ENCODE measurements around the gene STX1B.
A peak's percentile ranks its signal among the peaks of the same experiment; 100 is the strongest.

Gene STX1B

GRCh38 chr16:30995927-30996323 is 14.5 kb downstream of the STX1B start:
- DNase-seq: no peak

DNA sequence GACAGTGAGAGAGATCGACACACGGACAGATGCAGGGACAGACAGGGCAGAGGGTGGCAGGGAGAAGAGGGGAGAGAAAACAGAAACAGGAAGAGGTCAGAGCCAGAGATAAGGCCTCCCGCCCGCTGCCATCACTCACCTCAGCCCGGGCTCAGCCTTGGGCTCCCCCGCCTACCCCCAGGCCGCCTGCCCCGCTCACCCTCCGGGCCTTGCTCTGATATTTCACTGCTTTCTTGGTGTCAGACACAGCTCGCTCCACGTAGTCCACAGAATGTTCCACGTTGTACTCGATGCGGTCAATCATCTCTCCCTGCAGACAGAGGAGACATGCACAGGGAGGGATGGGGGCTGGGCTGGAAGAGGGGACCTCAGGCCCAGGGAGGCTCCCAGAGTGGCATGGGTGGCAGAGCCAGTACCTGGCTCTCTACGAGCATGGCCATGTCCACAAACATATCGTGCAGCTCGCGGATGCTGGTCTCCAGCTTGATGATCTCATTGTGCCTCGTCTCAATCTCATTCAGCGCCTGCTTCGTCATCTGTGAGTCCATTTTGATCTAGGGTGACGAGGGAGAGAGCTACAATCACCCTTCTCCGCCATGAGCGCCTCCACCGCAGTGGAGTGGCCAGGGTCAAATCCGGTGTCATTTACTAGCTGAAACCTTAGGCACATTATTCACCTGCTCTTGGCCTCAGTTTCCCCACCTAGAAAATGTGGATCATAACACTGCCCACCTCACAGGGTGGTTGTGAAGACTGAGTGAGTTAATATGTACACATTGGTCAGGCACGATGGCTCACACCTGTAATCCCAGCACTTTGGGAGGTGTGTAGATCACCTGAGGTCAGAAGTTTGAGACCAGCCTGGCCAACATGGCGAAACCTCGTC is 17.3 kb downstream of the STX1B start:
- DNase-seq: no peak

- no peak for DNase-seq
Measured at GRCh38 chr16:30992276-30992780, 18.1 kb downstream of the STX1B start.

DNA sequence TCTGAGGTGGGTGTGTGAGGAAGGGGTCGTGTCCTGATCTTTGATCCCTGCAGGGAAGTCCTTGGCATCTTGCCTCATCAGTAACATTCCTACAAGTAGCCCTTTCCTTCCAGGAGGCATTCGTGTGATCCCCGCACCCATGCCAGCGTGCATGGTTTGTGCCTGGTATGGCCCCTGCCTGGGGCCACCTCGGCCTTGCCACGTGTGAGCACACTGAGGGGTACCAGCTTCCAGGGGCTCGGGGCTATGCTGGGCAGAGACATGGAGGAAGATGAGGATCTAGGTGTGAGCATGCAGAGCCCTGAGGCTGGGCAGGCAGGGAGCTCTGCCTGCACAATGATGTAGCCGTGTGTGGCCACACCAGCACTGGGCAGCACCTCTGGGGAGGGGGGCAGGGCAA is 19.4 kb downstream of the STX1B start:
- DNase-seq: no peak

DNA sequence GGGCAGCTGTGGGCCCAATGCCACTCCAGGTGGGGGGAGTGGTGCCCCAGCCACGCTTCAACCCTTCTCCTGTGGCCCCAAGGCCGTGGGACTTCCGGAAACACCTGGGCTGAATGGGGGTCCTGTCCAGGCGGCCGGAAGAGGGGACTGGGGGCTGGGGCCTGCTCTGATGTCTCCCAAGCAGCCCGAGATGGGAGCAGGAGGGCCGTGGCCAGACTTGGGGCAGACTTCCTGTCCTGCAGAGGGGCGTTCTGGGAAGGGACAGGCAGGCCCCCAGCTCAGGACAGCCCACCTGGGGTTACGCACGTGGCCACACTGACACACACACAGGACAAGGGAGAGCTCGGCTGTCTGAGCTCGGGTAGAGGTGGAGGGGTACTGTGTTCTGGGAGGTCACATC is 20.3 kb downstream of the STX1B start:
- no peak for DNase-seq

GRCh38 chr16:30989469-30990047 is 20.9 kb downstream of the STX1B start:
- DNase-seq: no peak

- no peak for DNase-seq
Measured at GRCh38 chr16:30987581-30988190, 22.8 kb downstream of the STX1B start.

DNA sequence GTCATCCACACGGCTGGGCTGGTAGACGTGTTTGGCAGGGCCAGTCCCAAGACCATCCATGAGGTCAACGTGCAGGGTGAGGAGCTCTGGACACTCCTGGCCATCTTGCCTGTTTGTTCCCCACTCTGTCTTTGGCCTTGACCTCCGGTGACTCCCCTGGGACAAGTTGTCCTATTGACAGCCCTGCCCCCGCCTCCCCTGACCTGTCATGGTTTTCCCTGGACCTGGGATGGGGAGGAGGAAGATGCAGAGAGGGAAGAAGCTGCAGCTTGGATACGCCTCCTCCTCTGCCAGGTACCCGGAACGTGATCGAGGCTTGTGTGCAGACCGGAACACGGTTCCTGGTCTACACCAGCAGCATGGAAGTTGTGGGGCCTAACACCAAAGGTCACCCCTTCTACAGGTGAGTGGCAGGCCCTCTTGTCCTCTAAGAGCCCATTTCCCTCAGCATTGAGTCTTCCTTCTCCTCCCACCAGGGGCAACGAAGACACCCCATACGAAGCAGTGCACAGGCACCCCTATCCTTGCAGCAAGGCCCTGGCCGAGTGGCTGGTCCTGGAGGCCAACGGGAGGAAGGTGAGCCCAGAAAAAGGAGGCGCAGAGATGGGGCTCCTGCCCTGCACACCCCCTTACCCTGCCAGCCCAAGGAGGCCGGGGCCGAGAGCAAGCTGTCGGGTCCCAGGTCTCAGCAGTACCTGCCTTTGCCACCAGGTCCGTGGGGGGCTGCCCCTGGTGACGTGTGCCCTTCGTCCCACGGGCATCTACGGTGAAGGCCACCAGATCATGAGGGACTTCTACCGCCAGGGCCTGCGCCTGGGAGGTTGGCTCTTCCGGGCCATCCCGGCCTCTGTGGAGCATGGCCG is 24.1 kb downstream of the STX1B start:
- no peak for DNase-seq

DNA sequence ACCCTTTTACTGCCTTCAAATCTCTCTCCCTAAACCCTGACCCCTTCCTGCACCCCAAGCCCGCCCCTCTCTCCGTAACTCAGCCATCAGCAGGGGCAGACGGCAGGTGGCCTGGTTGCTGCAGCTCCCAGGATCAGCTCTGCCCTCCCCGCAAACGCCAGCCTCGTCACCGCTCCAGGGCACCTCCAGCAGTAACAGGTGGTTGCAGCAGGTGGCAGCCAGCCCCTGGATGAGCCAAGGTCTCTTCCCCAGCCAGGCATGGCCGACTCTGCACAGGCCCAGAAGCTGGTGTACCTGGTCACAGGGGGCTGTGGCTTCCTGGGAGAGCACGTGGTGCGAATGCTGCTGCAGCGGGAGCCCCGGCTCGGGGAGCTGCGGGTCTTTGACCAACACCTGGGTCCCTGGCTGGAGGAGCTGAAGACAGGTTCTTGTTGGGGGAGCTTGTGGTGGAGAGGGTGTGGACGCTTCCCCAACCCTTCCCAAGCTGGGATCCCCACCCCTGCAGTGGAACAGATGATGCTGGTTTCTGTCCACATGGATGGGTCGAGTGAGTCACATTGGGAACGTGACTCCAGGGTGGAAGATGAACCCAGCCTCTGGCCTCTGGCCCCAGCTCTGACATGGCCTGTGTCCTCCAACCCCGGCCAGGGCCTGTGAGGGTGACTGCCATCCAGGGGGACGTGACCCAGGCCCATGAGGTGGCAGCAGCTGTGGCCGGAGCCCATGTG is 24.9 kb downstream of the STX1B start:
- DNase-seq: no peak

DNA sequence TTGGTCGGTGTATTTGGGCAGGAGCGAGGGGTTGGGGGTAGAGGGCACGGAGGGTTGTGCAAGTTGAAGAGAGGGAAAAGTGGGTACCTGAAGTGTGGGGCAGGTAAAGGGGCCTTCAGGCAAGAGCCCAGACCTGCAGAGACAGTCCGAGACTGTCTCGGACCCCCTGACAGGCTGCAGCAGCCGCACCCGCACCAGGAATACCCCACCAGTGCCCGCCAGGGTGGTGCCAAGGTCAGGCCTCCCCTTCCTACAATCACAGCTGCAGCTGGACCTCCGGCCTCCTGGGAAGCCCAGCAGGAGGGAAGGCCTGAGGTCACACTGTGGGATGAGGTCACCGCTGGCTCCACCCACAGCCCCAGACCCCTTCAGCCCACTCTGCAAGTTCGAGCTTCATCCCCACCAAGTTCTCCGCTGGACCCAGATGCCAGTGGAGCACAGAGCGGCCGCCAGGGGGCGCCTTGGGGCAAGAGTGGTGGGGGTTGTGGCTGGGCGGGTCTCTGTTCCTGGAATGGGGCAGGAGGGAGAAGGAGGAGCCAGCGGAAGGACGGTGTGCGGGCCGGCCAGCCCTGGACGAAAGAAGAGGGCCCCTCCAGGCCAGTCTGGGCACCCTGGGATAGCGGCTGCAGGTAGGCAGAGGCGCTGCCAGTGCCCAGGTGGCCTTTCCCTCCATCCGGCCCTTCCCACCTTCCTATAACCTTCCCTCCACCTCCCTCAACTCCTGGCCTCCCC is 25.6 kb downstream of the STX1B start, which contains the start of gene HSD3B7:
Gene HSD3B7 (plus strand): TSS at position 539 of the 732 bp plus-strand sequence. CDS start 452 bp downstream, outside the sequence.
- DNase-seq: peak; percentile 84

DNA sequence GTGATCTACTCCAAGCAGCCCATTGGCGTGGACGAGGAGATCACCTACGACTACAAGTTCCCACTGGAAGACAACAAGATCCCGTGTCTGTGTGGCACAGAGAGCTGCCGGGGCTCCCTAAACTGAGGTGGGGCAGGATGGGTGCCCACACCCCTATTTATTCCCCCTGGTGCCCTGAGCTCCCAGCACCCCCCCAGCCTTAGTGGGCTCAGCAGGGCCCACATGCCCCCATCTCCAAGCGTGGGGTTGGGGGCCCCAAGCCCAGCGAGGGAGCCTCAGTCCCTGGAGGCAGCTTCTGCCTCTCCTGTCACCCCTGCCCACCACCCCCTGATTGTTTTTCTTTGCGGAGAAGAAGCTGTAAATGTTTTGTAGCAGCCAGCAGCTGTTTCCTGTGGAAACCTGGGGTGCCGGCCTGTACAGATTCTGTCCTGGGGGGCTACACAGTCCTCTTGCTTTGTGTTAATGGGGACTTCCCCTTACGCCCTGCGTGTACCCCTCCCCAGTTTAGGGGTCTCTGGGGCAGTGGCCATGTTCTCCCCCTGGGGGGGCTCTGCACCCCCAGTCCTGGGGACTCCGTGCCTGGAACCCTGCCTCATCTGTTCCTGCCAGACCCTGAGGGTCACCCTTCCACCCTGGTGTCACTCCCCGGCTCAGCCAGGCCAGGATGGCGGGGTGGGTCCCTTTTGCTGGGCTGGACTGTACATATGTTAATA is 26.4 kb downstream of the STX1B start:
- DNase-seq: no peak

DNA sequence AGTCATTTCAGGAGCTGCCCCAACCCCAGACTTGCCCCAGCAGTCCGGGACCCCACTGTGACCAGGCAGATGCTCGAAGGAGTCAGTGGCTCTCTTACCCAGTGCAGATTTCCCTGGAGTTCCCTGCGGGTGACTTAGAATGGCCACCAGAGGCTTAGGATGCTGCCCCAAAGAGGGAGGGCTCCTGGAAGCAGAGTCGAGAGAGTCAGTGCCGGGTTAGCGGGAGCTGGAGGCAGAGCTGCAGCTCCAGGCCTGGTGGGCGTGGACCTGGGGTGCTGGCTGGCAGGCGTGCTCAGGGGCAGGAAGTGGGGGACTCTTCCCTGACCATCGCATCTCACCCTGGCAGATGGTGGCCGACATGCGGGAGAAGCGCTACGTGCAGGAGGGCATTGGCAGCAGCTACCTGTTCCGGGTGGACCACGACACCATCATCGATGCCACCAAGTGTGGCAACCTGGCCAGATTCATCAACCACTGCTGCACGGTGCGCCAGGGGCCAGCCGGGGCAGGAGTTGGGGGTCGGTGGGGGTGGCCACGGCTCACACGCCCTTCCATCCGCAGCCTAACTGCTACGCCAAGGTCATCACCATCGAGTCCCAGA is 27.0 kb downstream of the STX1B start:
- DNase-seq: no peak

DNA sequence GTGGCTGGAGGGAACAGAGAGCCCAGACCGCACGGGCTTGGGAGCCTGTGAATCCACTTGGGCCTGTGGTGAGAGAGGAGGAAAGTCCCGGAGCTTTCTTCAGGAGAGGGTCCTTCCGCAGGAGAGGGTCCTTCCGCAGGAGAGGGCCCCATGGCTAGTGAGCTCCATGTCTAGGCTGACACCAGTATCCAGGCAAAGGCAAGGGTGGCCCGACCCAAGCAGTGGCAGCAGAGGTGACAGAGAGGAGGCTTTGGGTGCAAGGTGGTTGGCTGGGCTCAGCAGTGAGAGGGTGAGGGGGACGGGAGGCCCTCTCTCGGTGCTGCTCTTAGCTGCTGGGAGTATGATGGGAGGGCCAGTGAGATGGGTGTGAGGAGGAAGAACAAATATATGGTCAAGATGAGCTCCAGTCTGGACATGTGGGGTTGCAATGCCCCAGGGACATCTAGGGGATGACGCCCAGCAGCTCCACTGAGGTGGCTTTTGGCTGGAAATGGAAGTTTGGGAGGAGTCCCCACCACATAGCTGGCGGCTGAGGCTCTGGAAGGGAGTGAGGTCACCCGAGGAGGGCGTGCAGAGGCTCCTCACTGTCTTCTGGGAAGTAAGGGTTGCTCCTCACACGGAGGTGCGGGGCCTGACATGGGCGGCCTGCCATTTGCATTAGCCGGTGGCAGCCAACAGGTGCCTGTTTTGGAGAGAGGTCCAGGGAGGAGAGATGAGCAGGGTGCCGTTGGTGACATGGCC is 27.7 kb downstream of the STX1B start:
- DNase-seq: no peak

DNA sequence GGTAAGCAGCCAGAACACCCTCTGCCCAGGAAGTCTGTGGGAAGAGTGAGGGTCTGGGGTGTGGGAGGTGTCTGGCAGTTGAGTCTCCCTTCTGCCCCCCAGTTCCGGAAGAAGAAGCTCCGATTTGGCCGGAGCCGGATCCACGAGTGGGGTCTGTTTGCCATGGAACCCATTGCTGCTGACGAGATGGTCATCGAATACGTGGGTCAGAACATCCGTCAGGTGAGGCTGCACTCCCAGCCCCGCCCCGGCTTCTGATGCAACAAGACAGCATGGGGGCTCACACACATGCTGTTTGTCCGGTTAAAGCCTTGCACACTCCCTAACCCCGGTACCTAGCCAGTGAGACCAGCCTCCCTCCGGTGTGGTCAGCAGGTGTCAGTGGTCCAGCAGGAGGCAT is 29.5 kb downstream of the STX1B start:
- DNase-seq: no peak

DNA sequence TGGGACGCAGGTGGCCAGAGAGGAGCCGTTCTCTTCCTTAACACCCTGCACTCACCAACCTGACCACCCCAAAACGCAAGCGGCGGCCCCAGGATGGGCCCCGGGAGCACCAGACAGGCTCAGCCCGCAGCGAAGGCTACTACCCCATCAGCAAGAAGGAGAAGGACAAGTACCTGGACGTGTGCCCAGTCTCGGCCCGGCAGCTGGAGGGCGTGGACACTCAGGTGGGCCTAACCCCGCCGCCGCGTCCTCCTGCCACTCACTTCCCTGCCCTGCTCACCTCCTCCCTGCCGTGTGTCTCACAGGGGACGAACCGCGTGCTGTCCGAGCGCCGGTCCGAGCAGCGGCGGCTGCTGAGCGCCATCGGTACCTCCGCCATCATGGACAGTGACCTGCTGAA is 30.0 kb downstream of the STX1B start:
- DNase-seq: no peak

DNA sequence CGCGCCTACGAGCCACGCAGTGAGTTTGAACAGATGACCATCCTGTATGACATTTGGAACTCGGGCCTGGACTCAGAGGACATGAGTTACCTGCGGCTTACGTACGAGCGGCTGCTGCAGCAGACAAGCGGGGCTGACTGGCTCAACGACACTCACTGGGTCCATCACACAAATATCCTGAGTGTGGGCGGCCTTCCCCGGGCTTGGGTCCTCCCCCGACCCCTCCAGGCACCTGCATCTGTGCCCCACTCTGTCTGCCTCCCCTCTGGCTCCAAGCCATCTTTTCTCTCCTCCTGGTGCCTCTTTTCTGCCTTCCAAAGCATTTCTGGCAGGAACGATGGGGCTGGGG is 30.4 kb downstream of the STX1B start:
- DNase-seq: no peak

- no peak for DNase-seq
Measured at GRCh38 chr16:30979170-30980022, 31.0 kb downstream of the STX1B start.

GRCh38 chr16:30977502-30977901 is 32.9 kb downstream of the STX1B start:
- DNase-seq: no peak

DNA sequence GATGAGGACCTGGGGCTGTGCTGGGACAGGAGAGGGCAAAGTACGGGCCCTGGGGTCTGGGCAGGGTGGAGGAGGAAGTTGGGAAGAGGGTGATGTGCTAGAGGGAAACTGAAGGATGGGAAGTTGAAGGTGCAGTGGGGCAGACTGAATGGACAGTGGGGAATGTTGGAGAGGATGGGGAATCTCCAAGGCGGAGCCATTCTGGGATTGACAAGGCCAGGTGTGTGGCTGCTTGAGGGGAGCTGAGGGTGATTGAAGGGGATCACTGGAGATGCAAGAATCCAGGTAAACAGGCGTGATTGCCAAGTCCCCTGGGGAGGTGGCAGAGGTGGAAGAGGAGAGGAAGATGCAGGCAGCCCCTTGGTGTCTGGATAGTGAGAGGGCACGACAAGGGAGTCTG is 34.0 kb downstream of the STX1B start:
- no peak for DNase-seq
